CD4-positive, CD25-positive, alpha-beta regulatory T cell (primary cell): ENCODE results near the gene ABTB2. TPM values are rescaled to one million over a fixed set of nuclear protein-coding genes. Genes with fewer than 3 reads are reported as not detected.
"Not testable (repeated sequence)": the region's sequence is repeated elsewhere in the genome, so short reads cannot be mapped to it uniquely, and the experiment has no call there.

Experiments
- ATAC-seq, 2 donors: fragments of 150-1000 bp; cut with Tn5 transposase; one replicate each; pipeline ENCODE4 v1.10.0; 2021; ENCODE audit warnings: low read depth in 2 of 2, moderate number of reproducible peaks in 2 of 2, moderate library complexity in 1 of 2
- DNase-seq, 3 donors: peaks; one replicate each; pipeline versions ENCODE4 v3.0.0 to v3.0.0-alpha.2; 2012 to 2022; ENCODE audit warnings: mixed read lengths in 1 of 3
- H3K27ac ChIP-seq: one replicate; pipeline ENCODE4 v1.7.0; 2013; ENCODE audit warnings: mild to moderate bottlenecking, low read length; ENCODE audit not compliant: insufficient read depth, poor library complexity, severe bottlenecking
- H3K27me3 ChIP-seq: one replicate; pipeline ENCODE4 v1.7.0; 2013; ENCODE audit warnings: low read length; ENCODE audit not compliant: control insufficient read depth, insufficient read depth
- H3K36me3 ChIP-seq: one replicate; pipeline ENCODE4 v1.7.0; 2013; ENCODE audit warnings: mild to moderate bottlenecking, low read length, moderate library complexity; ENCODE audit not compliant: control insufficient read depth, insufficient read depth
- H3K4me1 ChIP-seq: 2 replicates; pipeline ENCODE4 v1.7.0; 2013; ENCODE audit warnings: mild to moderate bottlenecking, low read length; ENCODE audit not compliant: insufficient read depth, control insufficient read depth, poor library complexity, severe bottlenecking
- H3K4me3 ChIP-seq: one replicate; pipeline ENCODE4 v1.7.0; 2013; ENCODE audit warnings: low read depth, mild to moderate bottlenecking, low read length, moderate library complexity
- H3K9me3 ChIP-seq, 2 experiments: 1 replicate in 1 of 2; 2 replicates in 1 of 2; pipeline ENCODE4 v1.7.0; 2013; ENCODE audit warnings: low read length in 2 of 2, mild to moderate bottlenecking in 1 of 2, moderate library complexity in 1 of 2; ENCODE audit not compliant: control insufficient read depth in 2 of 2
- H3K27ac Mint-ChIP-seq, 3 donors: one replicate each; pipeline ENCODE4 v1.8.0; 2020 to 2022; ENCODE audit warnings: mild to moderate bottlenecking in 3 of 3, mixed read lengths in 3 of 3, moderate library complexity in 2 of 3
- H3K27me3 Mint-ChIP-seq: one replicate; pipeline ENCODE4 v1.8.0; 2022; ENCODE audit warnings: mild to moderate bottlenecking, mixed read lengths
- H3K36me3 Mint-ChIP-seq: one replicate; pipeline ENCODE4 v1.8.0; 2020; ENCODE audit warnings: mixed read lengths
- H3K4me1 Mint-ChIP-seq, 4 donors: one replicate each; pipeline ENCODE4 v1.8.0; 2020 to 2022; ENCODE audit warnings: mixed read lengths in 4 of 4, mild to moderate bottlenecking in 1 of 4
- H3K4me3 Mint-ChIP-seq, 4 donors: one replicate each; pipeline ENCODE4 v1.8.0; 2020 to 2022; ENCODE audit warnings: mild to moderate bottlenecking in 4 of 4, mixed read lengths in 4 of 4, moderate library complexity in 3 of 4
- H3K9me3 Mint-ChIP-seq, 7 donors: one replicate each; pipeline ENCODE4 v1.8.0; 2020 to 2022; ENCODE audit warnings: mixed read lengths in 7 of 7, mild to moderate bottlenecking in 3 of 7, moderate library complexity in 2 of 7
- polyA plus RNA-seq, 4 donors: library from polyadenylated mRNA; unstranded; fragments of 300-500 nt; fragmentation: Illumina TruSeq; gene quantifications; one replicate each; pipeline ENCODE4 v1.2.3, GENCODE V29; 2021
- total RNA-seq: library from RNA; stranded (reverse); gene quantifications from one replicate; pipeline ENCODE4 v1.2.3, GENCODE V29; 2022

The ABTB2 gene
- total and polyA plus RNA-seq, 5 donors from 2014 or later, result 0.12 to 0.89 (median 0.13) TPM; not detected in 2

DNA sequence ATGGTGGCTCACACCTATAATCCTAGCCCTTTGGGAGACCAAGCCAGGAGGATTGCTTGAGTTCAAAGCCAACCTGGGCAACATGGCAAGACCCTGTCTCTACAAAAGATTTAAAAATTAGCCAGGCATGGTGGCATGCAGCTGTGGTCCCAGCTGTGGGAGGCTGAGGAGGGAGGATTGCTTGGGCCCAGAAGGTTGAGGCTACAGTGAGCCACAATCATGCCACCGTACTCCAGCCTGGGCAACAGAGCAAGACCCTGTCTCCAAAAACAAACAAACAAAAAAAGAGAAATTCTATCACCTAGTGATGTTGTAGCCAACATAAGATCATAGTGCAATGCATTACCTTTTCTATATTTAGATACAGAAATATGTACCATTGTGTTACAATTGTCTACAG is 138.5 kb downstream of the ABTB2 start:
- DNase-seq (no peak), ATAC-seq (no peak)
- H3K4me3 Mint-ChIP-seq, result no peak overlapping the region
- peaks cover 0 to 3% (median 0%) of the 10 kb centered on the region in 7 donors for H3K9me3 Mint-ChIP-seq
- Histone ChIP-seq H3K4me1 (no peaks in the 10 kb centered on the region), H3K4me3 (no peak overlapping the region), H3K27ac (no peak overlapping the region), H3K9me3 (no peaks in the 10 kb centered on the region), H3K36me3 (no peaks in the 10 kb centered on the region), H3K27me3 (no peaks in the 10 kb centered on the region)
- peaks cover 19% of the 10 kb centered on the region for H3K27me3 Mint-ChIP-seq
- peaks cover 0 to 5% (median 0%) of the 10 kb centered on the region in 4 donors for H3K4me1 Mint-ChIP-seq
- H3K36me3 Mint-ChIP-seq, result no peaks in the 10 kb centered on the region
- no peak overlapping the region for H3K27ac Mint-ChIP-seq

DNA sequence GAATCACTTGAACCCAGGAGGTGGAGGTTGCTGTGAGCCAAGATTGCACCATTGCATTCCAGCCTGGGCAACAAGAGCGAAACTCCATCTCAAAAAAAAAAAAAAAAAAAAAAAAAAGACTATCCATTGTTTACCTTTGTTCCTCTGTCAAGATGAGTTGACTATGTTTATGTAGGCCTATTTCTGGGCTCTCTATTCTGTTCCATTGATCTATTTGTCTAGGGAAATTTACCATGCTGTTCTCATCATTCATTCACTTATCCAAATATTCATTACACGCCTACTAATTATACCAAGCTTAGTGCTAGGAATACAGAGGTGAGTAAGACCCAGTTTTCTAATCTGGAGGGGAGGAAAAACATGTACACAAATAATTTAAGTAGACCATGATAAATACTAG is 139.1 kb downstream of the ABTB2 start:
- H3K27ac Mint-ChIP-seq, H3K4me3 Mint-ChIP-seq, H3K4me1 Mint-ChIP-seq, H3K9me3 Mint-ChIP-seq, H3K4me3 ChIP-seq, ATAC-seq, H3K27me3 ChIP-seq, H3K36me3 ChIP-seq, H3K9me3 ChIP-seq, H3K36me3 Mint-ChIP-seq, H3K27ac ChIP-seq, H3K4me1 ChIP-seq, DNase-seq: not testable (repeated sequence)
- H3K27me3 Mint-ChIP-seq, result peaks cover 19% of the 10 kb centered on the region

GRCh38 chr11:34218067-34218466 is 139.7 kb downstream of the ABTB2 start:
- peaks cover 19% of the 10 kb centered on the region for H3K27me3 Mint-ChIP-seq
- Histone ChIP-seq H3K4me1 (no peaks in the 10 kb centered on the region), H3K4me3 (no peak overlapping the region), H3K27me3 (no peaks in the 10 kb centered on the region), H3K9me3 (no peaks in the 10 kb centered on the region), H3K36me3 (no peaks in the 10 kb centered on the region), H3K27ac (no peak overlapping the region)
- no peaks in the 10 kb centered on the region for H3K36me3 Mint-ChIP-seq
- DNase-seq (no peak), ATAC-seq (no peak)
- no peak overlapping the region for H3K4me3 Mint-ChIP-seq
- no peak overlapping the region for H3K27ac Mint-ChIP-seq
- H3K9me3 Mint-ChIP-seq, result peaks cover 0 to 3% (median 0%) of the 10 kb centered on the region in 7 donors
- H3K4me1 Mint-ChIP-seq, result peaks cover 0 to 5% (median 2%) of the 10 kb centered on the region in 4 donors

DNA sequence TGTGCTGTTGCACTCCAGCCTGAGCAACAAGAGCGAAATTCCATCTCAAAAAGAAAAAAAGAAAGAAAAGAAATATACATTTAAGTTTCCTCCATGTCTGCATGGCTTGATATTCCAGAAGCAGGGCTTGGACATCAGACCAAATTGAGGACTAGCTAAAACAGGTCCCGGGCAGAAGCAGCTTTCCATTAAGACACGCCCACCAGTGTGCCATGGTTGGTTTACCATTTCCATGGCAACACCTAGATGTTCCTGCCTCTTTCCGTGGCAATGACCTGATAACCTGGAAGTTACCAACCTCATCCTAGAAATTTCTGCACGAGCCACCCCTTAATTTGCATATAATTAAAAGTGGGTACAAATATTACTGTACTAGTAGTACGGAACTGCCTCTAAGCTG is 141.1 kb downstream of the ABTB2 start:
- DNase-seq (no peak), ATAC-seq (no peak)
- H3K27ac Mint-ChIP-seq, result no peak overlapping the region
- peaks cover 0 to 5% (median 2%) of the 10 kb centered on the region in 4 donors for H3K4me1 Mint-ChIP-seq
- no peaks in the 10 kb centered on the region for H3K36me3 Mint-ChIP-seq
- H3K4me1 ChIP-seq, result no peaks in the 10 kb centered on the region
- H3K4me3 ChIP-seq, result no peak overlapping the region
- peaks cover 0 to 3% (median 0%) of the 10 kb centered on the region in 7 donors for H3K9me3 Mint-ChIP-seq
- H3K4me3 Mint-ChIP-seq, result no peak overlapping the region
- H3K9me3 ChIP-seq, result no peaks in the 10 kb centered on the region
- H3K27me3 ChIP-seq, result no peaks in the 10 kb centered on the region
- no peaks in the 10 kb centered on the region for H3K36me3 ChIP-seq
- H3K27ac ChIP-seq, result no peak overlapping the region
- H3K27me3 Mint-ChIP-seq, result peaks cover 14% of the 10 kb centered on the region

DNA sequence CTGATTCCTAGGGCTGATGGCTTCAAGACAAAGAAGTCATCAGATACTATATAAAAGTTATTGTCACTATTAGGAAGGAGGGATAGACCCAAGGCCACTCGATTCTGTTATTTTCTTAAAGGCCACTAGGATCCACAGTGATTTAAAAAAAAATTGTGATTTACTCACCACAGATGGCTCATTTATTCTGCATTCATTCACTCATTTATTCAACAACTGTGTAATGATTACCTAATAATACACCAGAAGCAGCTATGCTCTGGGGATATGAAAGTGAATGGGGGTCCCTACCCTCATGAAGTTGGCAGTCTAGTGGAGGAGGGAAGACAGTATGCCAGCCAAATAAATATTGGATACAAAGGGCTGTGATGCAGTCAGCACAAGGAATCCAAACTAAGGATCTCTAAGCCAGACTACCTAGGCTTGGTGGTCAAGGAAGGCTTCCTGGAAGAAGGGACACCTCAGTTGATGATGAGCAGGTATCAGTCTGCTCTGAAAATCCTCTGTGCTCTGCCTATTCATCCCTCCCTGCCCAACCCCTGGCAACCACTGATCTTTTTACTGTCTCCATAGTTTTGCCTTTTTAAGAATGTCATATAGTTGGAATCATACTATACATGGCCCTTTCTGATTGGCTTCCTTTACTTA is 141.9 kb downstream of the ABTB2 start:
- Mint-ChIP-seq H3K4me1 (peaks cover 0 to 5% (median 2%) of the 10 kb centered on the region in 4 donors), H3K9me3 (peaks cover 0 to 2% (median 0%) of the 10 kb centered on the region in 7 donors), H3K4me3 (no peak overlapping the region), H3K36me3 (no peaks in the 10 kb centered on the region), H3K27ac (peak overlapping the region in 1 of 3 donors; percentile 38), H3K27me3 (peaks cover 14% of the 10 kb centered on the region)
- no peak overlapping the region for H3K4me3 ChIP-seq
- no peak for DNase-seq
- H3K27ac ChIP-seq, result no peak overlapping the region
- no peaks in the 10 kb centered on the region for H3K27me3 ChIP-seq
- ATAC-seq, result no peak
- no peaks in the 10 kb centered on the region for H3K4me1 ChIP-seq
- no peaks in the 10 kb centered on the region for H3K9me3 ChIP-seq
- no peaks in the 10 kb centered on the region for H3K36me3 ChIP-seq

DNA sequence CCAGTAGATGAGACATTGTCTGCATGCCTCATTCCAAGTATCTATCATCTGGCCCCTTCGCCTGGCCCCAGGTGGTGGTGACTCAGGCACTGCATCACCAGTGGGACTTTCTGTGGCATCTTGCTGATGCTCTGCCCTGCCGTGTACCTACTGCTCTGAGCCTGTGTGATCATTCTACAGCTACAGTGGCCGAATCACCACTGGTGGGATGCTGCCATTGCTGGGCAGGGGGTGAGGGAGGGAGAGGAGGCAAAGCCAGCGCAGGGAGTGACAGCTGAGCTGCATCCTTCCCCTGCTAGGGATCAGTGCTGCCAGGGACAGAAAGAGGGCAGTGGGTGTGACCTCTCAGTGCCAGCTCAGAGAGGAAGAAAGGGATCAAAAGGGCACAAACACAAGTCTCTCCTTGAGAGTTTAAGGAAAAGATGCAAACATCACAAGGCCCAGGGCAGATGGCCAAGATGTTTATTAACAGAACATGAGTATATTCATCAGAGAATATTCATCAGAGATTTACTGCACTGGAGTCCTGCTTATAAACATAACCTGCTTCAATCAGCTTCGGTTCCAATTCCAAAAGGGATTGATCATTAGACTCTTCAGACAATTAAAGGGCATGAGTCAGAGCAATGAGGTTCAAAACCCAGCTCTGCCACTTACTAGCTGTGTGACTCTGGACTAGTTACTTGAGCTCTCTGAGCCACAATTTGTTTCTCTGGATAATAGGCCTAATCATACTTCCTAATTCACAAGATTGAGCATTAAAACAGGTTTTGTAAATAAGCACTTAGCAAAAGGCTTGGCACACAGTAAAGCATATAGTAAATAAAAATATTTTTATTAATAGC is 142.6 kb downstream of the ABTB2 start:
- no peaks in the 10 kb centered on the region for H3K9me3 ChIP-seq
- Mint-ChIP-seq H3K36me3 (no peaks in the 10 kb centered on the region), H3K27ac (peak overlapping the region in 2 of 3 donors; percentile 9 to 45), H3K27me3 (peaks cover 10% of the 10 kb centered on the region), H3K9me3 (no peaks in the 10 kb centered on the region), H3K4me3 (no peak overlapping the region), H3K4me1 (peaks cover 0 to 5% (median 2%) of the 10 kb centered on the region in 4 donors)
- H3K27me3 ChIP-seq, result no peaks in the 10 kb centered on the region
- DNase-seq (no peak), ATAC-seq (peak; percentile 81 to 91)
- H3K4me1 ChIP-seq, result no peaks in the 10 kb centered on the region
- no peak overlapping the region for H3K4me3 ChIP-seq
- H3K36me3 ChIP-seq, result no peaks in the 10 kb centered on the region
- no peak overlapping the region for H3K27ac ChIP-seq

GRCh38 chr11:34213366-34213765 is 144.4 kb downstream of the ABTB2 start:
- Histone ChIP-seq H3K27me3 (no peaks in the 10 kb centered on the region), H3K36me3 (no peaks in the 10 kb centered on the region), H3K27ac (no peak overlapping the region), H3K4me1 (no peaks in the 10 kb centered on the region), H3K9me3 (no peaks in the 10 kb centered on the region), H3K4me3 (no peak overlapping the region)
- Mint-ChIP-seq H3K27ac (no peak overlapping the region), H3K9me3 (no peaks in the 10 kb centered on the region), H3K27me3 (peaks cover 9% of the 10 kb centered on the region), H3K4me3 (no peak overlapping the region), H3K4me1 (peaks cover 0 to 4% (median 1%) of the 10 kb centered on the region in 4 donors), H3K36me3 (no peaks in the 10 kb centered on the region)
- DNase-seq (no peak), ATAC-seq (no peak)
